H1 (cell line): ENCODE measurements around the gene APOBEC2.

Experiments used
- ASH2L ChIP-seq: fragments of 200-600, 300-600 bp; sonication (generic); IDR thresholded peaks from one replicate; pipeline ENCODE4 v1.7.1; 2017; ENCODE audit warnings: low read length
- BCL11A ChIP-seq, 2 experiments: IDR thresholded peaks; one replicate each; pipeline ENCODE4 v1.6.1; 2011; ENCODE audit warnings: low read depth in 2 of 2, low read length in 2 of 2, mild to moderate bottlenecking in 2 of 2
- BRCA1 ChIP-seq: IDR thresholded peaks from 2 replicates; pipeline ENCODE4 v1.6.1; 2012; ENCODE audit warnings: low read depth, low read length, improper control_type of control experiment
- CTCF ChIP-seq, 3 experiments: IDR thresholded peaks; 1 replicate in 2 of 3; 2 replicates in 1 of 3; pipeline versions ENCODE4 v1.5.1 to v1.6.1; 2011; ENCODE audit warnings: low read length in 3 of 3, mild to moderate bottlenecking in 3 of 3, inconsistent platforms in 2 of 3, low read depth in 1 of 3, moderate library complexity in 1 of 3; ENCODE audit not compliant: insufficient read depth in 1 of 3; ENCODE audit errors: control extremely low read depth in 1 of 3
- FOSL1 ChIP-seq: IDR thresholded peaks from 2 replicates; pipeline ENCODE4 v1.6.1; 2011; ENCODE audit warnings: mild to moderate bottlenecking, low read depth, low read length, moderate library complexity; ENCODE audit not compliant: insufficient read depth
- GABPA ChIP-seq: IDR thresholded peaks from 2 replicates; pipeline ENCODE4 v1.6.1; 2011; ENCODE audit warnings: mild to moderate bottlenecking, low read length, moderate library complexity, borderline replicate concordance; ENCODE audit not compliant: insufficient read depth
- POLR2A ChIP-seq, 2 experiments: IDR thresholded peaks; 1 replicate in 1 of 2; 2 replicates in 1 of 2; pipeline ENCODE4 v1.6.1; 2011; ENCODE audit warnings: low read depth in 2 of 2, low read length in 2 of 2, mild to moderate bottlenecking in 2 of 2; ENCODE audit errors: control extremely low read depth in 1 of 2
- RXRA ChIP-seq: IDR thresholded peaks from 2 replicates; pipeline ENCODE4 v1.6.1; 2011; ENCODE audit warnings: low read depth, mild to moderate bottlenecking, low read length, moderate library complexity; ENCODE audit not compliant: insufficient read depth
- SIRT6 ChIP-seq: IDR thresholded peaks from one replicate; pipeline ENCODE4 v1.7.1; 2012; ENCODE audit warnings: low read length, inconsistent platforms
- SIX5 ChIP-seq: IDR thresholded peaks from 2 replicates; pipeline ENCODE4 v1.6.1; 2011; ENCODE audit warnings: mild to moderate bottlenecking, low read depth, low read length
- TCF12 ChIP-seq: IDR thresholded peaks from 2 replicates; pipeline ENCODE4 v1.6.1; 2011; ENCODE audit warnings: low read depth, mild to moderate bottlenecking, low read length
- USF2 ChIP-seq: IDR thresholded peaks from 2 replicates; pipeline ENCODE4 v1.6.1; 2011; ENCODE audit warnings: low read length, improper control_type of control experiment
- ZNF274 ChIP-seq: IDR thresholded peaks from 2 replicates; pipeline ENCODE4 v1.7.0; 2012; ENCODE audit warnings: low read length, borderline replicate concordance; ENCODE audit errors: extremely low read depth

- TF ChIP-seq BCL11A (IDR thresholded peaks at IDR 0.05; ENCODE audit: low read depth in 2 of 2, low read length in 2 of 2) (no peak), FOSL1 (no peak), BRCA1 (no peak), ZNF274 (no peak), ASH2L (no peak), CTCF (IDR thresholded peaks at IDR 0.05; ENCODE audit: control extremely low read depth in 1 of 3, insufficient read depth in 1 of 3, low read depth in 1 of 3, low read length in 3 of 3) (no peak), SIX5 (no peak), POLR2A (IDR thresholded peaks at IDR 0.05; ENCODE audit: control extremely low read depth in 1 of 2, low read depth in 2 of 2, low read length in 2 of 2) (no peak), GABPA (no peak), RXRA (no peak), USF2 (no peak), SIRT6 (no peak), TCF12 (no peak)
These were observed 5.8 kb downstream of the APOBEC2 start for GRCh38 chr6:41058783-41059181.
